AG04450 (cell line): ENCODE measurements around the gene GATB. TPM values are rescaled to one million over a fixed set of nuclear protein-coding genes. Genes with fewer than 3 reads are reported as not detected.

Source experiments
- CTCF ChIA-PET: fragments of 300-600, 350-600 bp; formaldehyde crosslinking; extraction: SDS; loops from one replicate; lab custom pipeline; 2022; ENCODE audit warnings: antibody characterized with exemption, inconsistent platforms; lab: Charles Lee
- POLR2A ChIA-PET: fragments of 350-600 bp; formaldehyde crosslinking; extraction: SDS; loops from one replicate; lab custom pipeline; 2021; ENCODE audit warnings: antibody characterized with exemption, inconsistent platforms; lab: Yijun Ruan, JAX
- DNase-seq: peaks from one replicate; pipeline ENCODE4 v3.0.0-alpha.2; 2011; ENCODE audit warnings: low read depth, low spot score
- H3K27ac ChIP-seq: one replicate; pipeline ENCODE4 v1.5.1; 2012; ENCODE audit warnings: low read depth, low read length, control low read depth
- H3K27me3 ChIP-seq: one replicate; pipeline ENCODE4 v1.6.0; 2012; ENCODE audit warnings: low read length; ENCODE audit not compliant: control insufficient read depth, insufficient read depth
- H3K4me3 ChIP-seq: 2 replicates; pipeline ENCODE4 v1.5.1; 2011; ENCODE audit warnings: mild to moderate bottlenecking, low read depth, low read length, control low read depth
- H3K9me3 ChIP-seq: 2 replicates; pipeline ENCODE4 v1.5.1; 2012; ENCODE audit warnings: low read length; ENCODE audit not compliant: control insufficient read depth, insufficient read depth
- polyA plus RNA-seq: library from polyadenylated mRNA; depleted of rRNA; stranded (reverse); fragments of >200 nt; gene quantifications from 2 replicates; pipeline ENCODE4 v1.2.3, GENCODE V29; 2011
- TF ChIP-seq, protein P1 (sequence below): IDR thresholded peaks from 2 replicates; pipeline ENCODE4 v1.5.1; 2011; ENCODE audit warnings: low read depth, low read length, control low read depth, inconsistent platforms

GATB gene
- polyA plus RNA-seq, 1 experiment: 28.0 TPM

DNA sequence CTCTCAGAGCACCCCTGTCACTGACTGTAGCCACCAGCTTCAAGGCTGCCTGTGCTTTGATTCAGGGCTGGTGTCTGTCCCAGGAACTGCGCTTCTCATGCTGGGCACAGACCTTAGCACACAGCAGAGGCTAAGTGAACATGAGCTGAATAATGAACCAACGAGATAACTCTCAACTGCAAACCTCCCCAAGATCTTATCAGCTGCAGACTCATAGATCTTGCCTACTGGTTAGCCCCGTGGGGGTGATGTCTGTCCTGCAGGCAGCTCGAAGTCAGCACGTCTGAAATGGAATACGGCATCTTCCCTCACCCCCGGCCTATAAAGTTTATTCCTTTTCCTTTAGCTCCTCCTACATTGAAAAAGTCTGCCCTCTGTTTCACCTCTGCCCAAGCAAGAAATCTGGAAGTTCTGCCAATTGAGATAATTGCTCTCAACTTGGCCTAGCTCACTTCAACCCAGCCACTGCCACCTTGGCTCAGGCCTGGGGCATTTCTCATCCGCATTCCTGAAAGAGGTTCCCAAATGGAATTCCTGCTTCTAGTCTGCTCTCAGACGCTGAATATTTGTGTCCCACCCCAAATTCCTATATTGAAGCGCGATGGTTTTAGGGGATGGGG lies 73.7 kb downstream of the GATB start:
- CTCF ChIA-PET: no interaction called here

GRCh38 chr4:151685303-151685702 lies 75.5 kb downstream of the GATB start:
- ChIA-PET POLR2A (no interaction called here), CTCF (no interaction called here)
- TF ChIP-seq, protein P1, sequence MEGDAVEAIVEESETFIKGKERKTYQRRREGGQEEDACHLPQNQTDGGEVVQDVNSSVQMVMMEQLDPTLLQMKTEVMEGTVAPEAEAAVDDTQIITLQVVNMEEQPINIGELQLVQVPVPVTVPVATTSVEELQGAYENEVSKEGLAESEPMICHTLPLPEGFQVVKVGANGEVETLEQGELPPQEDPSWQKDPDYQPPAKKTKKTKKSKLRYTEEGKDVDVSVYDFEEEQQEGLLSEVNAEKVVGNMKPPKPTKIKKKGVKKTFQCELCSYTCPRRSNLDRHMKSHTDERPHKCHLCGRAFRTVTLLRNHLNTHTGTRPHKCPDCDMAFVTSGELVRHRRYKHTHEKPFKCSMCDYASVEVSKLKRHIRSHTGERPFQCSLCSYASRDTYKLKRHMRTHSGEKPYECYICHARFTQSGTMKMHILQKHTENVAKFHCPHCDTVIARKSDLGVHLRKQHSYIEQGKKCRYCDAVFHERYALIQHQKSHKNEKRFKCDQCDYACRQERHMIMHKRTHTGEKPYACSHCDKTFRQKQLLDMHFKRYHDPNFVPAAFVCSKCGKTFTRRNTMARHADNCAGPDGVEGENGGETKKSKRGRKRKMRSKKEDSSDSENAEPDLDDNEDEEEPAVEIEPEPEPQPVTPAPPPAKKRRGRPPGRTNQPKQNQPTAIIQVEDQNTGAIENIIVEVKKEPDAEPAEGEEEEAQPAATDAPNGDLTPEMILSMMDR: no peak
- H3K9me3 ChIP-seq: no peaks in the 10 kb centered on the region
- H3K4me3 ChIP-seq: no peak overlapping the region
- H3K27ac ChIP-seq: no peak overlapping the region
- H3K27me3 ChIP-seq: no peaks in the 10 kb centered on the region
- DNase-seq: no peak

More for the DNA sequence above, 73.7 kb downstream of the GATB start:
- POLR2A ChIA-PET: no interaction called here
- Histone ChIP-seq H3K9me3 (no peaks in the 10 kb centered on the region), H3K4me3 (no peak overlapping the region), H3K27me3 (no peaks in the 10 kb centered on the region), H3K27ac (no peak overlapping the region)
- DNase-seq: no peak
- TF ChIP-seq, protein P1: no peak

DNA sequence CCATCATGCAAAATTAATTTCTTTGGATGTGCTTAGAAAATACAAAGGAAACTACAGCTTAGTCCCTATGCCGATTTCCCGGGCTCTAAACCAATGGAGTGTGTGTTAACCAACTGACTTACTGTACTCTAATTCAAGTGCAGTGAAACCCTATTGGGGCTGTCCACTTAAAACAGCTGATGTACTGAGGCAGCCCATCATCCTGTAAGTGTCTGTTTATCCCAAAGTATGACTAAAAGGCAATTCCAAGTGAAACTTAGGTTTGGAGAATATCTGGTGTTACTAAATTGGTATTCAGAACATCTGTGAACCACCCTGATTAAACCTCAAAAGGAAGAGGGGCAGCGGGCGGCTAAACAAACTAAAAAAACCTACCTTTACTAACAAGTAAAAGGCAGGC lies 79.7 kb downstream of the GATB start:
- POLR2A ChIA-PET: no interaction called here
- Histone ChIP-seq H3K27me3 (no peaks in the 10 kb centered on the region), H3K4me3 (no peak overlapping the region), H3K9me3 (no peaks in the 10 kb centered on the region), H3K27ac (no peak overlapping the region)
- no peak for DNase-seq
- CTCF ChIA-PET: no interaction called here
- TF ChIP-seq, protein P1: no peak

GRCh38 chr4:151679231-151679630 lies 81.6 kb downstream of the GATB start:
- Histone ChIP-seq H3K27ac (no peak overlapping the region), H3K27me3 (no peaks in the 10 kb centered on the region), H3K4me3 (no peak overlapping the region), H3K9me3 (no peaks in the 10 kb centered on the region)
- POLR2A ChIA-PET: no interaction called here
- no peak for DNase-seq
- CTCF ChIA-PET: no interaction called here
- TF ChIP-seq, protein P1: no peak

- CTCF ChIA-PET: no interaction called here
- Histone ChIP-seq H3K27ac (no peak overlapping the region), H3K4me3 (no peak overlapping the region), H3K27me3 (no peaks in the 10 kb centered on the region), H3K9me3 (no peaks in the 10 kb centered on the region)
- POLR2A ChIA-PET: no interaction called here
- no peak for DNase-seq
- TF ChIP-seq, protein P1: no peak
Observed at GRCh38 chr4:151678048-151678872, 82.5 kb downstream of the GATB start.
